MCF 10A (cell line): ENCODE measurements around the gene C2CD4C. TPM values are rescaled to one million over a fixed set of nuclear protein-coding genes. Genes with fewer than 3 reads are reported as not detected.

ENCODE experiments used
- BruUV-seq: library from RNA; stranded (reverse); fragments of 400-500 nt; replicated peaks from 2 replicates; lab custom pipeline; 2021; lab: Mats Ljungman, UMichigan
- CTCF ChIA-PET: fragments of 300-600 bp; sonication (Branson Sonifier 250); formaldehyde crosslinking; extraction: SDS; loops from one replicate; lab custom pipeline; 2021; ENCODE audit warnings: antibody characterized with exemption, inconsistent platforms; lab: Yijun Ruan, JAX
- POLR2A ChIA-PET: fragments of 300-600, 350-650 bp; sonication (Branson Sonifier 250); formaldehyde crosslinking; extraction: SDS; loops from one replicate; lab custom pipeline; 2020; ENCODE audit warnings: antibody characterized with exemption, inconsistent platforms; lab: Yijun Ruan, JAX
- DNase-seq: peaks from one replicate; pipeline ENCODE4 v3.0.0-alpha.2; 2018; ENCODE audit not compliant: unreplicated experiment
- H3K27ac Mint-ChIP-seq: one replicate; pipeline ENCODE4 v1.8.0; 2022; ENCODE audit warnings: mild to moderate bottlenecking, low read depth, mixed read lengths; ENCODE audit not compliant: unreplicated experiment
- H3K27me3 Mint-ChIP-seq: one replicate; pipeline ENCODE4 v1.8.0; 2022; ENCODE audit warnings: mixed read lengths; ENCODE audit not compliant: insufficient read depth, unreplicated experiment
- H3K36me3 Mint-ChIP-seq: one replicate; pipeline ENCODE4 v1.8.0; 2022; ENCODE audit warnings: mild to moderate bottlenecking, moderate library complexity, mixed read lengths; ENCODE audit not compliant: insufficient read depth, unreplicated experiment
- H3K4me1 Mint-ChIP-seq: one replicate; pipeline ENCODE4 v1.8.0; 2022; ENCODE audit warnings: mixed read lengths; ENCODE audit not compliant: insufficient read depth, unreplicated experiment
- H3K4me3 Mint-ChIP-seq: one replicate; pipeline ENCODE4 v1.8.0; 2022; ENCODE audit warnings: mild to moderate bottlenecking, moderate library complexity, mixed read lengths; ENCODE audit not compliant: unreplicated experiment
- H3K9me3 Mint-ChIP-seq: one replicate; pipeline ENCODE4 v1.8.0; 2022; ENCODE audit warnings: mixed read lengths; ENCODE audit not compliant: unreplicated experiment
- intact Hi-C: fragments of 100-400 bp; cut with micrococcal nuclease; formaldehyde crosslinking; loops from 2 replicates; pipeline ENCODE4 v1.14.1; 2022
- total RNA-seq: library from RNA; stranded (reverse); gene quantifications from 2 replicates; pipeline ENCODE4 v1.2.3, GENCODE V29; 2022
- TF ChIP-seq, protein P1 (sequence below): fragments of 200-600 bp; IDR thresholded peaks from one replicate; pipeline ENCODE4 v1.8.0; 2022; ENCODE audit warnings: antibody characterized with exemption, mild to moderate bottlenecking; ENCODE audit not compliant: unreplicated experiment

C2CD4C gene
- total RNA-seq, 1 experiment from 2014 or later = 0.49 TPM

DNA sequence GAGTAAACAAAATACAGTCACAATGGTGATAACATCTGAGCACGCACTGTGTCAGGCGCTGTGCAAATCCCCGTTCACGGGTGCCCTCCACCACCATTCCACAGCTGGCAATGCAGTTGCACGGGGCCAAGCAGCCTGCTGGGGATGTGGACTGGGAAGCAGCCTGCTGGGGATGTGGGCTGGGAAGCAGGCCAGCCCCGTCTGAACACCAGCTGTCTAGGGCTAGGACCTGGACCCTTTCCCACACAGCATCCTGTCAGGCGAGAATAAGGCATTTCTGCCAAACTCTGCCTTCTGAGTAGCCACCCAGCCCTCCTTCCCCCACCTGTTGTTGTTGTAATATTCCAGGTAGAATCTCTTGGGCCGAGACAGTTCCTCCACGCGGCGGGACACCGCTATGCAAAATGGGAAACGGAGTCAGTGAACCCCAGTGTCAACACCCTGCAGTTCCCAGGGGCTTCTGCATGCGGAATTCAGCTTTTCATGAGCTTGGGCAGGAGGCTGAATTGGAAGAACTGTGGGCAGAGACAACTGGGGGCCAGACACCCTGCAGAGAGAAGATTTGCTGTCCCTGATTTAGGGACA, 36.5 kb downstream of the C2CD4C start:
- intact Hi-C loops = no loop called here
- peaks cover 18% of the 10 kb centered on the region for H3K27me3 Mint-ChIP-seq
- H3K27ac Mint-ChIP-seq = no peak overlapping the region
- POLR2A ChIA-PET = no interaction called here
- H3K4me1 Mint-ChIP-seq = peaks cover 10% of the 10 kb centered on the region
- CTCF ChIA-PET = no interaction called here
- DNase-seq = no peak
- H3K36me3 Mint-ChIP-seq = no peaks in the 10 kb centered on the region
- TF ChIP-seq, protein P1, sequence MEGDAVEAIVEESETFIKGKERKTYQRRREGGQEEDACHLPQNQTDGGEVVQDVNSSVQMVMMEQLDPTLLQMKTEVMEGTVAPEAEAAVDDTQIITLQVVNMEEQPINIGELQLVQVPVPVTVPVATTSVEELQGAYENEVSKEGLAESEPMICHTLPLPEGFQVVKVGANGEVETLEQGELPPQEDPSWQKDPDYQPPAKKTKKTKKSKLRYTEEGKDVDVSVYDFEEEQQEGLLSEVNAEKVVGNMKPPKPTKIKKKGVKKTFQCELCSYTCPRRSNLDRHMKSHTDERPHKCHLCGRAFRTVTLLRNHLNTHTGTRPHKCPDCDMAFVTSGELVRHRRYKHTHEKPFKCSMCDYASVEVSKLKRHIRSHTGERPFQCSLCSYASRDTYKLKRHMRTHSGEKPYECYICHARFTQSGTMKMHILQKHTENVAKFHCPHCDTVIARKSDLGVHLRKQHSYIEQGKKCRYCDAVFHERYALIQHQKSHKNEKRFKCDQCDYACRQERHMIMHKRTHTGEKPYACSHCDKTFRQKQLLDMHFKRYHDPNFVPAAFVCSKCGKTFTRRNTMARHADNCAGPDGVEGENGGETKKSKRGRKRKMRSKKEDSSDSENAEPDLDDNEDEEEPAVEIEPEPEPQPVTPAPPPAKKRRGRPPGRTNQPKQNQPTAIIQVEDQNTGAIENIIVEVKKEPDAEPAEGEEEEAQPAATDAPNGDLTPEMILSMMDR = no peak
- H3K9me3 Mint-ChIP-seq = no peaks in the 10 kb centered on the region
- no peak overlapping the region for H3K4me3 Mint-ChIP-seq
- no TSS peak for BruUV-seq

DNA sequence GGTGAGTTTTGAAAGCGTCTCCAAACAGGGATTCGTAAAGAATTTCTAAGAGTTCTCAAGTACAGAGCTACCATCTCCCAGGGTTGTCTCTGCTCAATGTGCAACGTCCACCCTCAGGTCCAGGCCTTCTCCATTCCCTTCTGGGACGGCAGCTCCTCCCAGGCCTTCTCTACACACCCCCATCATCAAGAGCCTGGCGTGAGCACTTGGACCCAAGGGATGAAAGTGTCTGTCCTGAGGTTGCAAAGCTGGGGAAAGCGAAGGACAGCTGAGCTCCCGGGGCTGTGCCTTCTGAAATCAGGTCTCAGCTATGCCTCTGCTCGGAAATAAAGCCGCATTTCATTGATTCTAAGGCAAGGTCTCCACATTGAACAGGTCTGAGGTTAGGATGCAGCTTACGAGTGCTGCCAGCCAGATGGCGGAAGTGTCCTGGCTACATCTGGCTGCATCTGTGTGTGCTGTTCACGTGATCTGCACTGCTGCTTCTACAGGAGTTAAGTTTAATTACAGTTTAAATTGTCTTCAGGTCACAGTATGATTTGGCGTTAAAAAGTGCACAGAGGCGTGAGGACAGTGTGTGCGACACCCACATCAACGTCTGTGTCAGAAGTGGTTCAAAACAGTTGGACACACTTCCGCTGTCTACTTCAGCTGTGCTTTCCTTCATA, 37.3 kb downstream of the C2CD4C start:
- Mint-ChIP-seq H3K27me3 (peaks cover 25% of the 10 kb centered on the region), H3K4me1 (peaks cover 10% of the 10 kb centered on the region), H3K27ac (no peak overlapping the region), H3K36me3 (no peaks in the 10 kb centered on the region), H3K4me3 (no peak overlapping the region), H3K9me3 (no peaks in the 10 kb centered on the region)
- DNase-seq = no peak
- ChIA-PET POLR2A (no interaction called here), CTCF (no interaction called here)
- TF ChIP-seq, protein P1 = no peak
- no TSS peak for BruUV-seq
- intact Hi-C loops = no loop called here

DNA sequence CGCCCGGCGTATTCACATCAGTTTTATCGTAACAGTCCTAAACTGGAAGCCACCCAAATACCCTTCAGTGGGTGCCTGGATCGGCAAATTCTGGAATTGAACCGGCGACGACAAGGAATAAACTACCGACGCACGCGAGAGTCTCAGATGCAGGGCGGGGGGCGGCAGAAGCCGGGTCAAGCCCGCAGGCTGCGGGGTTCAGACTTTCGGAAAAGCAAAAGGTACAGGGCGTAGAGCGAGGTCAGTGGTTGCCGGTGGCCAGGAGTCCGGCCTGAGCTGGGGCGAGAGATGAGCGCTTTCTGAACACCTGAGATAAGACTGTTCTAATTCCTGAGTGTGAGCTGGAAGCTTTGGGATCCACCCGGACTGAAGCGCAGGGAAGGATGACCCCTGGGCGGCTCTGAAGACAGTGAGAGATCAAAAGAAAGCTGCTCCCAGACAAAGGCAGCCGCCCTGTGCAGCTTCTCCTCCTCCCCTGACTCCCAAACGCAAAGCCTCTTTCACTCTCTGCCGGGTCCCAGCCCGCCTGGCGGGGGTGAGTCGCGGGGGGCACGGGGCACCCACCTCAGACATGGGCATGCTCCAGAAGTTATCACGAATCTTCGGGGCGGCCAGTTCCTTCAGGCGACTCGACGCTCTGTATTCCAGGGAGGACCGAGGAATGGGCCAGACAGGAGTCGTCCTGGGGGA, 38.2 kb downstream of the C2CD4C start:
- Mint-ChIP-seq H3K27me3 (peaks cover 30% of the 10 kb centered on the region), H3K27ac (no peak overlapping the region), H3K9me3 (no peaks in the 10 kb centered on the region), H3K4me1 (peaks cover 10% of the 10 kb centered on the region), H3K36me3 (no peaks in the 10 kb centered on the region), H3K4me3 (no peak overlapping the region)
- TF ChIP-seq, protein P1 = no peak
- no TSS peak for BruUV-seq
- ChIA-PET CTCF (no interaction called here), POLR2A (no interaction called here)
- no peak for DNase-seq
- intact Hi-C loops = no loop called here

DNA sequence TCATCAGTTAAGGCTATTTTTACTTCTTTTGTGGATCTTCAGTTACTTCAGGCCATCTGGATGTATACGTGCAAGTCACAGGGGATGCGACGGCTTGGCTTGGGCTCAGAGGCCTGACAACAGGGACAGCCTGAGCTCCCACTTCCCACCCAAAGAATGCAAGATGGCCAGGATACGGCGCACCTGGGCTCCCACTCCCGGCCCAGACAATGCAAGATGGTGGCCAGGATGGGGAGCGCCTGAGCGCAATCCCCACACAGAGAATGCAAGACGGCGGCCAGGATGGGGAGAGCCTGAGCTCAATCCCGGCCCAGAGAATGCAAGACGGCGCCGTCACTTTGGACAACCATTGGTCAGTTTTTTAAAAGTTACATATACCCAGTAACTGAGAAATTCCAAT, 39.1 kb downstream of the C2CD4C start:
- no peak for DNase-seq
- H3K27me3 Mint-ChIP-seq = peaks cover 30% of the 10 kb centered on the region
- ChIA-PET CTCF (no interaction called here), POLR2A (no interaction called here)
- peaks cover 10% of the 10 kb centered on the region for H3K4me1 Mint-ChIP-seq
- H3K36me3 Mint-ChIP-seq = no peaks in the 10 kb centered on the region
- TF ChIP-seq, protein P1 = no peak
- no peak overlapping the region for H3K27ac Mint-ChIP-seq
- no TSS peak for BruUV-seq
- no peaks in the 10 kb centered on the region for H3K9me3 Mint-ChIP-seq
- no peak overlapping the region for H3K4me3 Mint-ChIP-seq
- intact Hi-C loops = no loop called here
